HFFc6 (cell line): ENCODE measurements around the gene DENND1A. TPM values are rescaled to one million over a fixed set of nuclear protein-coding genes. Genes with fewer than 3 reads are reported as not detected.

Source experiments
- DNase-seq: peaks from one replicate; pipeline ENCODE4 v3.0.0-alpha.2; 2018
- H3K27ac Mint-ChIP-seq: 2 replicates; pipeline ENCODE4 v1.8.0; 2020; ENCODE audit warnings: mild to moderate bottlenecking, mixed read lengths
- H3K27me3 Mint-ChIP-seq: 2 replicates; pipeline ENCODE4 v1.8.0; 2021; ENCODE audit warnings: mild to moderate bottlenecking, moderate library complexity, mixed read lengths; ENCODE audit not compliant: insufficient read depth
- H3K36me3 Mint-ChIP-seq: 2 replicates; pipeline ENCODE4 v1.8.0; 2021; ENCODE audit warnings: low read depth, mixed read lengths
- H3K4me1 Mint-ChIP-seq: 2 replicates; pipeline ENCODE4 v1.8.0; 2020; ENCODE audit warnings: low read depth, mixed read lengths
- H3K4me3 Mint-ChIP-seq: 2 replicates; pipeline ENCODE4 v1.8.0; 2020; ENCODE audit warnings: mild to moderate bottlenecking, moderate library complexity, mixed read lengths
- H3K9me3 Mint-ChIP-seq: 2 replicates; pipeline ENCODE4 v1.8.0; 2020; ENCODE audit warnings: mild to moderate bottlenecking, mixed read lengths
- CTCF ChIP-seq: fragments of 200-600 bp; sonication (generic); IDR thresholded peaks from 2 replicates; pipeline ENCODE4 v1.5.0; 2021; ENCODE audit warnings: antibody characterized with exemption, mild to moderate bottlenecking
- total RNA-seq, 6 experiments: library from RNA; stranded (reverse); fragmentation: NEBNext Ultra II Directional; extraction: Animal tissue kit (Norgen Biotek cat#: 25700); gene quantifications; 2 replicates in 1 of 6; 3 replicates in 5 of 6; pipeline ENCODE4 v1.2.3, GENCODE V29; 2021

Gene DENND1A
- total RNA-seq, 6 experiments from 2014 or later, result 25.4 to 38.3 (median 30.3) TPM

GRCh38 chr9:123420592-123421111 is 509.3 kb downstream of the DENND1A start:
- DNase-seq, result no peak
- no peaks in the 10 kb centered on the region for H3K9me3 Mint-ChIP-seq
- no peak for TF ChIP-seq CTCF
- peaks cover 6% of the 10 kb centered on the region; the same call in 1 of the 2 replicates for H3K36me3 Mint-ChIP-seq
- no peaks in the 10 kb centered on the region for H3K4me1 Mint-ChIP-seq
- H3K27ac Mint-ChIP-seq, result no peak overlapping the region
- H3K4me3 Mint-ChIP-seq, result no peak overlapping the region
- H3K27me3 Mint-ChIP-seq, result no peaks in the 10 kb centered on the region

GRCh38 chr9:123419721-123420591 is 510.0 kb downstream of the DENND1A start:
- H3K36me3 Mint-ChIP-seq, result peaks cover 6% of the 10 kb centered on the region; the same call in 1 of the 2 replicates
- DNase-seq, result no peak
- H3K4me1 Mint-ChIP-seq, result no peaks in the 10 kb centered on the region
- H3K9me3 Mint-ChIP-seq, result no peaks in the 10 kb centered on the region
- TF ChIP-seq CTCF, result no peak
- H3K4me3 Mint-ChIP-seq, result no peak overlapping the region
- no peak overlapping the region for H3K27ac Mint-ChIP-seq
- no peaks in the 10 kb centered on the region for H3K27me3 Mint-ChIP-seq

- Mint-ChIP-seq H3K9me3 (no peaks in the 10 kb centered on the region), H3K27ac (no peak overlapping the region), H3K4me3 (no peak overlapping the region), H3K36me3 (peaks cover 6% of the 10 kb centered on the region; the same call in 1 of the 2 replicates), H3K4me1 (no peaks in the 10 kb centered on the region), H3K27me3 (no peaks in the 10 kb centered on the region)
- TF ChIP-seq CTCF, result no peak
- no peak for DNase-seq
Observed at GRCh38 chr9:123419091-123419490, 510.8 kb downstream of the DENND1A start.

GRCh38 chr9:123418506-123418905 is 511.4 kb downstream of the DENND1A start:
- no peak overlapping the region for H3K27ac Mint-ChIP-seq
- H3K4me3 Mint-ChIP-seq, result no peak overlapping the region

GRCh38 chr9:123418052-123418430 is 511.9 kb downstream of the DENND1A start:
- no peak for DNase-seq
- no peak for TF ChIP-seq CTCF
- peaks cover 6% of the 10 kb centered on the region; the same call in 1 of the 2 replicates for H3K36me3 Mint-ChIP-seq
- H3K9me3 Mint-ChIP-seq, result no peaks in the 10 kb centered on the region
- H3K27ac Mint-ChIP-seq, result no peak overlapping the region
- H3K27me3 Mint-ChIP-seq, result no peaks in the 10 kb centered on the region
- H3K4me3 Mint-ChIP-seq, result no peak overlapping the region
- no peaks in the 10 kb centered on the region for H3K4me1 Mint-ChIP-seq

More at GRCh38 chr9:123418506-123418905, 511.4 kb downstream of the DENND1A start:
- no peak for DNase-seq
- no peak for TF ChIP-seq CTCF
- no peaks in the 10 kb centered on the region for H3K9me3 Mint-ChIP-seq
- no peaks in the 10 kb centered on the region for H3K27me3 Mint-ChIP-seq
- H3K36me3 Mint-ChIP-seq, result peaks cover 6% of the 10 kb centered on the region; the same call in 1 of the 2 replicates
- H3K4me1 Mint-ChIP-seq, result no peaks in the 10 kb centered on the region
